ENCODE results near the gene MYO1H. TPM values are rescaled to one million over a fixed set of nuclear protein-coding genes. Genes with fewer than 3 reads are reported as not detected.
A peak's percentile ranks its signal among the peaks of the same experiment; 100 is the strongest.
"Not testable (repeated sequence)": the region's sequence is repeated elsewhere in the genome, so short reads cannot be mapped to it uniquely, and the experiment has no call there.

The MYO1H gene, protein sequence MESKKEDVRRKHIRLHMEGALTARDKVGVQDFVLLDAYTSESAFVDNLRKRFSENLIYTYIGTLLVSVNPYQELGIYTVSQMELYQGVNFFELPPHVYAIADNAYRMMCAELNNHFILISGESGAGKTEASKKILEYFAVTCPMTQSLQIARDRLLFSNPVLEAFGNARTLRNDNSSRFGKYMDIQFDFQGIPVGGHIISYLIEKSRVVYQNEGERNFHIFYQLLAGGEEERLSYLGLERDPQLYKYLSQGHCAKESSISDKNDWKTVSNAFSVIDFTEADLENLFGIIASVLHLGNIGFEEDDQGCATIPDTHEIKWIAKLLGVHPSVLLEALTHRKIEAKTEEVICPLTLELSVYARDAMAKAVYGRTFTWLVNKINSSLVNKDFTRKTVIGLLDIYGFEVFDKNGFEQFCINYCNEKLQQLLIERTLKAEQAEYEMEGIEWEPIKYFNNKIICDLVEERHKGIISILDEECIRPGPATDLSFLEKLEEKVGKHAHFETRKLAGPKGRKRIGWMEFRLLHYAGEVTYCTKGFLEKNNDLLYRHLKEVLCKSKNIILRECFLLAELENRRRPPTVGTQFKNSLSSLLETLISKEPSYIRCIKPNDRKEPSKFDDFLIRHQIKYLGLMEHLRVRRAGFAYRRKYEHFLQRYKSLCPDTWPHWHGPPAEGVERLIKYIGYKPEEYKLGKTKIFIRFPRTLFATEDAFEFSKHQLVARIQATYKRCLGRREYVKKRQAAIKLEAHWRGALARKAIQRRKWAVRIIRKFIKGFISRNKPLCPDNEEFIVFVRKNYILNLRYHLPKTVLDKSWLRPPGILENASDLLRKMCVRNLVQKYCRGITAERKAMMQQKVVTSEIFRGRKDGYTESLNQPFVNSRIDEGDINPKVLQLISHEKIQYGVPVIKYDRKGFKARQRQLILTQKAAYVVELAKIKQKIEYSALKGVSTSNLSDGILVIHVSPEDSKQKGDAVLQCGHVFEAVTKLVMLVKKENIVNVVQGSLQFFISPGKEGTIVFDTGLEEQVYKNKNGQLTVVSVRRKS
- total RNA-seq (2014; rRNA removed; shearing (Covaris generic)), result not detected in 2 replicates

DNA sequence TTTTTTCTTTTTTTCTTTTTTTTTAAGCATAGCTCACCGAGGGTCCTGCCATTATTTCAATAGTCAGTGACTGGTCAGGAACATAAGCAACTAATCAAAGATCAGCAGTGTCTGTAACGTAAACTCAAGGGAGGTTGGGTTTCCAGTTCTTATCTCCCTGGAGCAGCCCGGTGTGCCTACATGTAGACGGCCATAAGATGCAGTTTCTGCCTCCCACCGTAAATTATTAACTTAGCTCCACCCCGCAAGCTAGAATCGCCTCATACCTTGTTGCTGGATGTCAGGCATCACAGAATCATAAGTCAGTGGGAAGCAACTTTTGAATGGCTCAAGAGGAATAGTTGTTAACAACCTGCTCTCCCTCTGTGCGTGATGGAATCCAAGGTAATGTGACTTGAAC, at the start of gene MYO1H:
MYO1H (plus strand) TSS at position 312 of the 400 bp plus-strand sequence; CDS start at position 373, 61 bp downstream.
- DNase-seq (ENCODE audit: low spot score), result no peak

DNA sequence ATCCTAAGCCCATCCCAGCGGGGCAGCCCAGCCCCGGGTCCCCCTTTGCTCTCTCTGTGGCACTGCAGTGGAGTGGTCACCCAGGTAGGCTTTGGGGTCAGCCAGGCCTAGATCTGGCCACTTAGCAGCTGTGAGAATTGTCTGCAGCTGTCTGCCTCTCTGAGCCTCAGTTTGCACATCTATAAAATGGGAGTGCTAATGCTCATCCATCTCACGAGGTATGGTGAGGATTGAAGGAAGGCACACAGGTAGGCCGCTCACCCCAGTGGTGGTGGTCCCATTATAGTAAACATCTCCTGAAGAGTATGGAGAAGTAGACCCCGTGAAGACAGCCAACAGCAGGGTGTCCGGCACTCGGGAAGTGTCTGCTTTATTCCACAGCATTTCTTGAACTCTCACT, 47.9 kb upstream of the MYO1H start:
- no peak for DNase-seq (ENCODE audit: low spot score)

DNA sequence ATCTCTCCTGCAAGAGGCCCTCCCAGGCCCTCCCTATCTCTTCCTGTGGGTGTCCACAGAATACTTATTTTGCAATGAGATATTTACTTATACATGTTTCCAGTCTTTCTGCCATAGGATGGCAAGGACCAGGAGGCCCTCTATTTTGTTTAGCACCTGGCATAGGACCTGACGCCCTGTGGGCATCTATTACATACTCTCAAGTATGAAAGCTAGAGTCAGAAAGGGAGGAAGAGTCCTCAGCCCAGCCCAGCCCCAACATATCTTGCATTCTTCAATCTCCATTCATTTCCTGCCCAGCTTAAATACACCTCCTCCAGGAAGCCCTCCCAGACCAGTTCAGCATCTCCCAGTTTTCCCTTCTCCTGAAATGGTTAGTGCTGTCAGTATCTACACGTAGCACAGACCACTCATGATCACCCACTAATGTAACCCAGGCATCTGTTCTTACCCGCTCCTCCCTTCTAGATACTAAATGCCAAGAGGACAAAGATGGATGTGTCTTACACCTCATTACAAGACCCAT, 46.0 kb upstream of the MYO1H start:
- DNase-seq (ENCODE audit: low spot score), result peak; percentile 9

GRCh38 chr12:109302358-109302757, 45.3 kb upstream of the MYO1H start:
- no peak for DNase-seq (ENCODE audit: low spot score)

- no peak for DNase-seq (ENCODE audit: low spot score)
Measured at GRCh38 chr12:109302770-109303169, 44.9 kb upstream of the MYO1H start.

GRCh38 chr12:109304485-109304884, 43.2 kb upstream of the MYO1H start:
- no peak for DNase-seq (ENCODE audit: low spot score)

DNA sequence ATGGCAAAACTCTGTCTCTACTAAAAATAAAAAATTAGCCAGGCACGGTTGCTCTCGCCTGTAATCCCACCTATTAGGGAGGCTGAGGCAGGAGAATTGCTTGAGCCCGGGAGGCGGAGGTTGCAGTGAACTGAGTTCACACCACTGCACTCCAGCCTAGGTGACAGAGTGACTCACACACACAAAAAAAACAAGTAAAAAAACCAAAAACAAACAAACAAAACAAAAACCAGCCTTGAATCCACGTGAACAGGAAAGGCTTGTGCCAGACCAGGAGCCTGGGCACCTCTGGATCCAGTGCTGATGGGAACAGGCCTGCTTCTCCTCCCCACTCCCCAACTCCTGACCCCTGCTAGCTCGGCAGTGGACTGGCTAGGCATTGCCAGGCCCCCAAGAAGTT, 42.2 kb upstream of the MYO1H start:
- DNase-seq (ENCODE audit: low spot score), result no peak

DNA sequence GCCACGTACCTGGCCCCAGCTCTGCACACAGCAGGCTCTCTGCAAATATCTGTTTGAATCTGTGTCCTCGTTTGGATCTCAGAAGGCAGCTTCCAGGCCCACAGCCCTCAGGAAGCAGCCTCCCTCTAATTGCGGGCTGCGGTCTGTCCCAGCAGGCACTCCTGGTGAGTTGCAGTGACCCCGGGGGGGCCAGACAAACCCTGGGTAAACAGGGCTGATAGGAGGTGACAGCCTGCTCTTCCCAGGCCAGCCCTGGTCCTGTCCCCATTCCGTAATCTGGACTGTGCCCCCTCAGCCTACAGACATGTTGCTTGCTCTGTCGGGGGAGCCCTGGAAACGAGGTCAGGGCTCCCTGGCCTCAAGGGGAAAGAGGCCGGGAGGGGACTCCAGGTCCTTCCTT, 40.6 kb upstream of the MYO1H start:
- DNase-seq (ENCODE audit: low spot score), result no peak

- DNase-seq (ENCODE audit: low spot score), result no peak
Measured at GRCh38 chr12:109308534-109309380, 38.9 kb upstream of the MYO1H start, which contains the start of gene FOXN4. Gene FOXN4, minus strand, starts transcription at chr12:109309284. Its CDS starts 963 bp downstream, at chr12:109308321.

DNA sequence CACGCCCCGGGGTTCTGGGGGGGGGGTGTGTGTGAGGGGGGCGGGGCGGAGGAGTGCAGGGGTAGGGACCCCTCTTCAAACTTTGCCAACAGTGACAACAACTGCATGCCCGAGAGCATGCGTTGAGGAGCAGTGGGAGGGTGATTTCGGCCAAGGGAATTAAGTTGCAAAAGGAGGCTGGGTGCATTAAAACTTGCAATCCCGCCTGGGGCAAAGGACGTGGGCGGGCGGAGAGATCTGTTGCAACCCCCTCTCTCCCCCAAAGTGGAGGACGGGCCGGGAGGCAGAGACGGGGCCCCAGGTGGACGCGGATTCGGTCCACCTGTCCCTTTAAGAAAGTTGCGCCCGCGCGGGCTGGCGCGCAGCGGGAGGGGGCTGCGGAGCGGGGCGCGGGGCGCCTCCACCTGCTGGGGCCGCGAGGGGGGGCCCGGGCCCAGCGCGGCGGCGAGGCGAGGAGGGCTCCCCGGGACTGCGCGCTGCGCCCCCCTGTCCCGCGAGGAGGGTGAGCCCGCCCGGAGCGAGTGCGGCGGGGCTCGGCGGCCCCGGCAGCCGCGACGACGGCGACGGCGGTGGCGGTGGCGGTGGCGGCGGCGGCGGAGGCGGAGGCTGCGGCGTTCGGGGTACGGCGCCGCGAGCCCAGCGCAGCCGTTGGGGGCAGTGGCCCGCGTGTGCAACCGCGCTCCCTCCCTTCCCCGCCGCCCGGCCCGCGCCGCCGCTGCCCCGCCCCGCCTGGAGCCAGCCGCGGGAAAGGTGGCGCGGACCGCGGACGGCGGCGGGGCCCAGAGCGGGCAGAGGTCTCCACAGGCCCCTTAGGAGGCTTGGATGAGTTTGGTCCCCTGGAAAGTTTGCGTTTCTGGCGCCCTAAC, 38.1 kb upstream of the MYO1H start:
- DNase-seq (ENCODE audit: low spot score), result no peak

- DNase-seq (ENCODE audit: low spot score), result no peak
Measured at GRCh38 chr12:109310247-109311125, 37.2 kb upstream of the MYO1H start.

GRCh38 chr12:109321294-109321693, 26.4 kb upstream of the MYO1H start:
- not testable (repeated sequence) for DNase-seq (ENCODE audit: low spot score)

DNA sequence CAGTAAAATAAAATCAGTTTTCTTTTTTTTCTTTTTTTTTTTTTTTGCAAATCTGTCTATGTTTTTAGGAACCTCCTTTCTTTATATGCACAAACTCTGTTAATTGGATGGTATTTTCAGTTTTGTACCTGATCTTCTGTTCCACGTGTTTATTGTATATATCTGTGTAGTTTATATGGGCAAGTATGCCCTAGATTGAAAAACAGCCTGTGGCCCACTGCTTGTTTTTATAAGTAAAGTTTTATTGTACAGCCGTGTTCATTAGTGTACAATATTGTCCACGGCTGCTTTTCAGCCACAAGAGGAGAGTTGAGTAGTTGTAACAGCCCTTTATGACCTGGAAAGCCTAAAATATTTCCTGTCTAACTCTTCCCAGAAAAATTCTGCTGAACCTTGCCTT, 18.7 kb upstream of the MYO1H start:
- no peak for DNase-seq (ENCODE audit: low spot score)

DNA sequence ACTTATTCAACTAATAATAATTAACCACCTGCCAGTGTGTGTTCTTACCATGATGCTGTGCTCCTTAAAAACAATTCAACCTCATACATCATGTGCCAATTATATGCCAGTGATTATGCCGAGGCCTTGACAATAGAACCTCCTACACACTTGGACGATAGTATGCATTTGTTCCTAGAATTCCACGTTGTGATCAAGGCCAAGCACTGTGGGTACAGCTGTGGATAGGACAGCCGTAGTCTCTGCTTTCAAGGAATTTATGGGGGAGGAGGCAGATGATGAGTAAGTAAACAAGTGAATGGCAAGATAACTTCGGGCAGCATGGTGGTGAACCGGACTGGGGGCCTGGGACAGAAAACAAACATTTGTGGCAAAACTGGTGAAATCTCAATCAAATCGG, 18.0 kb upstream of the MYO1H start:
- DNase-seq (ENCODE audit: low spot score), result no peak

DNA sequence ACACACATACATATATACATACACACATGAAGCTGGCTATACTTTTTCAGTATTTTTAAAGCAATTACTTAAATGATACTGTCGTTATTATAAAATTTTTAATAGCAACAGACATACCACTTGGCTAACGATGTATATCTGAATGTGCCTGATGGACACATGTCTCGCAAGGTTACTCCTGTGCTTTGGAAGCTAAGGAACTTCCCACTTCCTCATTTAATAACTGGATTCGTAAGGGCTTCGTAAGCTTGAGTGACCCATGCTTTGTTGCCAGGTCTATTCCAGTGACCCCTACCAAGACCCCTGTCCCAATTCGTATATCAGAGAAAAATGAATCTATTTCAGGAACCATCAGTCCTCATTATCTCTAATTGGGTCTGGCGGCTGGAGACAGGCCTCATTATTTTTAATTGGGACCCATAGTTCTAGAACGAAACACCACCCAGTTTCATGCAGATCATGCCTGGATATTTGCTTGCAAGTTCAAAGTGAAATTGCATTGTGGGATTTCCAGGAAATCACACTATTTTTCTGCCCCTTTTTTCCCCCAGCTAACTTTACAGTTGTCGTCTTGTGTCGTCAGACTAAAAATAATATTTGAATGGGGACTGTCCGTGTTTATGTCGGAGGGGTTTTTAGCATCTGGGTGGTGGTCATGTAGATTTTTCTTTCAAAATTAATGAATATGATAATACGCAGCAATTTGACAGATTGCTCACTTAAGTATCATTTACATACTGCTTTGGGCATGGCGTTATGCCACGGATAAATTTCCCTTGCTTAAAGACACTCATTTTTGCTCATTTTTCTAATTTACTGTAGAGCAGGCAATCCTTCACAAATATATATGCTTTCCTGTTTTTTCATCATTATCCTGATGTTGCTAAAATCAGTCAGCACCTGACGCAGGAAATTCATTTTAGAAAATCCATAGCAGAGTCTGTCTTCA, 17.1 kb upstream of the MYO1H start:
- no peak for DNase-seq (ENCODE audit: low spot score)

GRCh38 chr12:109331301-109331952, 16.3 kb upstream of the MYO1H start:
- no peak for DNase-seq (ENCODE audit: low spot score)

DNA sequence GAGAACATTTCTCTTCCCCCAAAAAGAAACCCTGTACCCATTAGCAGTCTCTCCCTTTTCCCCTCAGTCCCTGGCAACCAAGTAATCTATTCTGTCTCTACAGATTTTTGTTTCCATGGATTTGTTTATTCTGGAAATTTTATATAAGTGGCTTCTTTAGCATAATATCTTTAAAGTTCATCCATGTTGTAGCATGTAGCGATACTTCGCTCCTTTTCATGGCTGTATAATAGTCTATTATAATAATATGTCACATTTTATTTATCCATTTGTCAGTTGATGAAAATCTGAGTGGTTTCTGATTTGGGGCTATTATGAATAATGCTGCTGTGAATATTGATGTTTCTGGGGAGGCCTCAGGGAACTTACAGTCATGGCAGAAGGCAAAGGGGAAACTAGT, 12.8 kb upstream of the MYO1H start:
- no peak for DNase-seq (ENCODE audit: low spot score)

Measured in A172 (cell line).